GM12891 (cell line): ENCODE data around the gene PSKH1.
A peak's percentile ranks its signal among the peaks of the same experiment; 100 is the strongest.
"Not testable (repeated sequence)": the region's sequence is repeated elsewhere in the genome, so short reads cannot be mapped to it uniquely, and the experiment has no call there.

Experiments
- DNase-seq: peaks from one replicate; pipeline ENCODE4 v3.0.0; 2011; ENCODE audit warnings: low spot score; ENCODE audit not compliant: insufficient read length
- FAIRE-seq: peaks from 2 replicates; lab custom pipeline; 2011; peaks lifted over from hg19 to GRCh38; lab: Jason Lieb, UNC
- PAX5 ChIP-seq: IDR thresholded peaks from 2 replicates; pipeline ENCODE4 v1.6.1; 2011; ENCODE audit warnings: low read length, moderate library complexity, mild to moderate bottlenecking; ENCODE audit not compliant: insufficient read depth, severe bottlenecking
- POLR2A ChIP-seq: IDR thresholded peaks from 2 replicates; pipeline ENCODE4 v1.6.1; 2011; ENCODE audit warnings: low read depth, low read length, control low read depth
- POLR2AphosphoS5 ChIP-seq: IDR thresholded peaks from 2 replicates; pipeline ENCODE4 v1.6.1; 2011; ENCODE audit warnings: low read depth, low read length, control low read depth
- POU2F2 ChIP-seq: IDR thresholded peaks from 2 replicates; pipeline ENCODE4 v1.6.1; 2011; ENCODE audit warnings: low read depth, mild to moderate bottlenecking, control low read depth, low read length, moderate library complexity
- SPI1 ChIP-seq: IDR thresholded peaks from 2 replicates; pipeline ENCODE4 v1.6.1; 2011; ENCODE audit warnings: low read depth, low read length, control low read depth
- TAF1 ChIP-seq: IDR thresholded peaks from 2 replicates; pipeline ENCODE4 v1.6.1; 2011; ENCODE audit warnings: low read depth, low read length, control low read depth

PSKH1 gene

DNA sequence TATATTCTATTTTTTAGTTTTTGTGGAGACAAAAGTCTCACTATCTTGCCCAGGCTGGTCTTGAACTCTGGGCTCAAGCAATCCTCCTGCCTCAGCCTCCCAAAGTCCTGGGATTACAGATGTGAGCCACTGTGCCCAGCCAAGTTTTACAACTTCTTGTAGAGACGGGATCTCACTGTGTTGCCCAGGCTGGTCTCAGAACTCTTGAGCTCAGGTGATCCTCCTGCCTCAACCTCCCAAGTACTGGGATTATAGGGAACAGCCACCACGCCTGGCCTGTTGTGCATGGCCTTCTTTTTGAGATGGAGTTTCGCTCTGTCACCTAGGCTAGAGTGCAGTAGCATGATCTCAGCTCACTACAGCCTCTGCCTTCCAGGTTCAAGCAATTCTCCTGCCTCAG, 39.4 kb upstream of the PSKH1 start:
- FAIRE-seq (no peak), DNase-seq (no peak)
- no peak for TF ChIP-seq POLR2AphosphoS5
- no peak for TF ChIP-seq POLR2A
- no peak for TF ChIP-seq PAX5
- TF ChIP-seq POU2F2 = no peak

DNA sequence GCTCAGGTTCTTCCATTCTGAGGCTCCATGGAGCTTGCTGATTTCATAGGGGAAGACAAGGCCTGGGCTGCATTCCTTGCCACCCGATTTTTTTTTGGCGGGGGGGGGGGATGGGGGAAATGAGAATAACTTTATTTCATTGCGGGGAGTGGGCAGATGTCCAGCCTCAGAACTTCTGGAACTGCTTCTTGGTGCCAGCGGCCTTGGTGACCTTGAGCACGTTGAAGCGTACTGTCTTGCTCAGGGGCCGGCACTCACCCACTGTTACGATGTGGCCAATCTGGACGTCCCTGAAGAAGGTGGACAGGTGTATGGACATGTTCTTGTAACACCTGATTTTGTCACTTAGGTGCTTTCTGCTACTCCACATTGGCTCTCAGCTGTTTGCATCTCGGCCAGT, 37.3 kb upstream of the PSKH1 start:
- no peak for TF ChIP-seq SPI1
- no peak for TF ChIP-seq POLR2A
- TF ChIP-seq POU2F2 = no peak
- TF ChIP-seq TAF1 = no peak
- no peak for TF ChIP-seq POLR2AphosphoS5
- TF ChIP-seq PAX5 = no peak
- FAIRE-seq (no peak), DNase-seq (no peak)

DNA sequence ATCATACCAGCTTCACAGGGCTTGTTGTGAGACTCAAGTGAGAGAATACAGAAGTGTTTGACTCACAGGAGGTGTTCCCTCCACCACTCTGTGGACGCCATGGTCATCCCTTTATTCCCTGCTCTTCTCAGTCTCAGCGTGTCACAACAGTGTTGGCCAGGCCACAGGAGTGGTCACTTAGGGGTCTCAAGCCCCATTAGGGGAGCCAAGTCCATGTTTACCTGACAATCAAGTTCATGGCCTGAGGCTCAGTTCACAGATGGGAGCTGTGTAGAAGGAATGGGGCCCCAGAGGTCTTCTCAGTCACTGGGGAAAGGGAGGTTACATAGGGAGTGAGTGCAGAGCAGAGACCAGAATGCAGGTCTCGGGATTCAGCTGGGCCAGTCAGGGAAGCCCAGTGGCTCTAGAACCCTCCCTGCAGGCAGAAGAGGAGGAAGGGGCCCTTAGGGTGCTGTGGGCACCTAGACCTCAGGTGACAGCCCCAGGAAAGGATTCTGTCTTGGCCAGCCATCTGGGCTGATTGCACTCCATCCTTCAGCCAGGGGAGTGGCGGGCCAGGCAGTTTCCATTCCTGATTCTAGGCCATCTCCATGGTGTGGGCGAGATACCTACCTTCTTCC, 36.0 kb upstream of the PSKH1 start:
- FAIRE-seq (no peak), DNase-seq (no peak)
- TF ChIP-seq POLR2A (no peak), SPI1 (no peak), TAF1 (no peak), PAX5 (no peak), POLR2AphosphoS5 (no peak), POU2F2 (no peak)

DNA sequence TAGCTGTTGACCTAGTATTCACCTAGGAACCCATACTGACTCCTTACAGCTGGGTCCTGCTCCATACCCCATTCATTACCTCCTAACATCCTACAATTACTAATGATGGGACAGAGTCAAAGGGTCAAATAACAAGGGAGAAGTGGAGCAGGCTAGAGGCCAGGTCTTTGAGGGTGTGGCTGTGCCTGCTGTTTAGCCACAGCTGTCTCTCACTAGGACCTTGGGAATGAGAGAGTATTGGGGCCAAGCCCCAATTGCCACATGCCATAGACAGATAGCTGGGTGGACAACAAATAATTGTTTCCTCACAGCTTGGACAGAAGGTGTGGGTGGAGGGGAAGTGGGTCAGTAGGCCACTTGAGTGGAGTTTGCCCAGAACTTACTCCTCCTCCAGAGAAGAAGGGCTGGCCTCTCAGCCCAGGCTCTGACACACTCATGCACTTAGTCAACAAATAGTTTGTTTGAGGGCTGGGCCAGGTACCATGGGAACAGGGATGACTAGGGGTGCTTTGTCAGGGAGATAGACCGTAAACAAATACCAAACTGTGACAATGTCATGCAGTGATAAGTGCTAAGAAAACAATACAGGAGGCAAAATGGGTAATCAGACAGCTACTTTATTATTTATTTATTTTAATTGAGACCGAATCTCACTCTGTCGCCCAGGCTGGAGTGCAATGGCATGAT, 35.4 kb upstream of the PSKH1 start:
- FAIRE-seq (no peak), DNase-seq (no peak)
- TF ChIP-seq POLR2A = no peak
- no peak for TF ChIP-seq TAF1
- peak; percentile 64 for TF ChIP-seq SPI1
- TF ChIP-seq POU2F2 = no peak
- TF ChIP-seq POLR2AphosphoS5 = no peak
- TF ChIP-seq PAX5 = no peak

DNA sequence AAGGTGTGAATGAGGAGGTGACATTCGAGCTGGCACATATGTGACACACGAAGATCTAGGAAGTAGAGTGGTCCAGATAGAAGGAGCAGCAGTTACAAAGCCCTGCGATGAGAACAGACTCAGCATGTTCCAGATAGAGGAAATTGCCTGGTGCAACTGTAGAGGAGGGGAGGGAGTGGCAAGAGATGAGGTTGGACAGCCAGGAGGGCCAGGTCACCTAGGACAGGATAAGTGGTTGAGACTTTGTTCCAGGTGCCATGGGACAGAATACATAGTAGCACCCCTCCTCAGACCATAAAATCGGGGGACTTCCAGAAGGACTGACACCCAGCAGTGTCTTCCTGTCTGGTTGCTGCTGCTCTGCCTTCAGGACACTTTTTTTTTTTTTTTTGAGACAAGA, 34.6 kb upstream of the PSKH1 start:
- no peak for TF ChIP-seq TAF1
- no peak for TF ChIP-seq POLR2A
- no peak for TF ChIP-seq POLR2AphosphoS5
- TF ChIP-seq POU2F2 = no peak
- no peak for TF ChIP-seq PAX5
- TF ChIP-seq SPI1 = no peak
- FAIRE-seq (no peak), DNase-seq (no peak)

DNA sequence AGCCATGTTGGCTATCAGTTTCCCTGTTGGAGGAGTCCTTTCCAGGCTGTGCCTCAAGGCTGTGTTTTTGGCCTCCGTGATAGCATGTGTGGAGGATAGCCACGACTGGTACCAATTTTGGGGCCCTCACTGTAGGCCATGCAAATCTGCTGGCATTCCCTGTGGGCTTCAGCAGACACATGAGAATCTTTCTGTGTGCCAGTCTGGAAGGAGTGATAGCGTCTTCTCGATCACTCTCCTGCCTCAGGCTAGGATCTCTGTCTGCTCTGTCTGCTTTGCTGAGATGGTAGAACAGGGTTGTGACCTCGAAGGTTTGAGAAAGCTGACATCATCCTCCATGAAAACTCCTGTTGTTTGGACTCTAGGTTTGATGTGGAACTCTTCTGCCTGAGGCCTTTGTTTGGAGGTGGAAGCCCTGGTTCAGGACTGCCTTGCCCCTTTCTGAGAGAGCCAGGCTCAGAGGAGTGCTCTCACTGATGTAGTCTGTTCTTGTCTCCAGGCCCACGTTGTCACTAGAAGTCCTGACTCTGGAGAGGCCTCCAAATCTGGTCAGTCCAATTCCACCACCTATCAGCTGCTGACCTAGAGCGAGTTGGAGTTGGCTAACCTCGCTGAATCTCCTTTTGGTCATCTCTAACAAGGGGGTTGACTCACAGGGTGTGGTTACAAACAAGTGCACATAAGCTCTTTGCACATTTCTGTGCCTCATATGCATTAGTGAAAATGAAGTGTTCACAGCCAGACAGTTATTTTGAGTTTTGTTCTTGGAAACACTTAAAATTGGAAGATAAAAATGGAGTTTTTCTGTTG, 32.3 kb upstream of the PSKH1 start:
- DNase-seq (no peak), FAIRE-seq (no peak)
- no peak for TF ChIP-seq SPI1
- no peak for TF ChIP-seq POU2F2
- no peak for TF ChIP-seq POLR2A
- no peak for TF ChIP-seq PAX5
- TF ChIP-seq POLR2AphosphoS5 = no peak; the same call in 1 of the 2 replicates
- TF ChIP-seq TAF1 = no peak

DNA sequence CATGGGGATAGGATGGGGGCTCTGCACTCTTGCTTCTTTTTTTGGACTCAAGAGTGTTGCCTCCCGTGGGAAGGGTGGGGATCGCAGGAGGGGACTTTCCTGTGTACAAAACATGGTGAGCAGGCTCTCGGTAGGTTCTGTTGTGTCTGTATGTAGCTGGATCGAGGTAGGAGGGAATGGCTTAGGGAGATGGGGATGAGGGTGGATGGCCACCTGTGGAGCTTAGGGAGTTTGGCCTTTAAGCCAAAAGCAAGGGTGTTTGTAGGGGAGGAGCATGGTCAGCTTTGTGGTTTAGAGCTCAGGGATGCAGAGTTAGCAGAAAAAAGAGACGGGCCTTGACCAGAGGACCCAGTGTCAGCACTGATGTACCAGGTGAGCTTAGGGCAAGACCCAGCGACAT, 31.2 kb upstream of the PSKH1 start:
- FAIRE-seq (no peak), DNase-seq (no peak)
- TF ChIP-seq SPI1 (no peak), TAF1 (no peak), POLR2A (no peak), POU2F2 (no peak), PAX5 (no peak), POLR2AphosphoS5 (no peak)

DNA sequence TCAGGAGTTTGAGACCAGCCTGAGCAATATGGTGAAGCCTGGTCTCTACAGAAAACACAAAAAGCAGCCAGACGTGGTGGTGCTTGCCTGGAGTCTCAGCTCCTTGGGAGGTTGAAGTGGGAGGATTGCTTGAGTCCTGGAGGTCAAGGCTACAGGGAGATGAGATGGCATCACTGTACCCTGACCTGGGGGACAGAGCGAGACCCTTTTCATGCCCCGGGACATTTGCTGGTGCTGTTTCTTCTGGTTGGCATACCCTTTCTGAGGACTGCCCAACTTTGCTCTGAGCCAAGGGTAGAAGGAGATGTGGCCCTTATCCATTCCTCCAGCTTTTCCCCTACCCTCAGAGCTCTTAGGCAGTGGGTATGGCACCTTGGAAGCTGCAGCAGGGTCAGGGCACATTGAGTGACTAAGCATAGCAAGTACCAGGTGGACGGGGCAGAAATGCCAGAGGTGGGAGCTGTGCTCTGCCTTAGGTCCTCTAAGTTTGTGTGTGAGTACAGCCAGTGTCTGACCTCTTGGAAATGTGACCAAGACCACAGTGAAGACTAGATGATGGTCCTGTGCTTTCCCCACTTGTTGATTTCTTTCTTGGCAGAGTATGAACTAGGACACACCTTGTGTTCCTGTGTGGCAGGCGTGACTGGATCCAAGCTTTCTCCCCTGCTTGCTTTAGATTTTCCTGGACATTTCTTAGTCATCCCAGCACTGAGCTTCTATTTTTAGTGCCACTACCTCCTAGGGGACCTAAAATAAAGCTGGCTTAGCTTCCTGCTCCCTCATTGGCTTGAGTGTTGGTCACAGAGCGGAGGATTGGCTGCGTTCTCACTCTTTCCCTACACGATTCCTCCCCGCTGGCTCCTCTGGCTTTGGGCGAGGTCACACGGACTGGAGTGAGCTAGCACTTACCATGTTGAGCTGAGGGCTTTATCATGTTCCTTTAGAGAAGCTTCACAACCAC, 30.2 kb upstream of the PSKH1 start:
- DNase-seq = no peak
- no peak for FAIRE-seq
- TF ChIP-seq PAX5 (no peak), POLR2A (no peak), POU2F2 (no peak), SPI1 (no peak), POLR2AphosphoS5 (no peak), TAF1 (no peak)

DNA sequence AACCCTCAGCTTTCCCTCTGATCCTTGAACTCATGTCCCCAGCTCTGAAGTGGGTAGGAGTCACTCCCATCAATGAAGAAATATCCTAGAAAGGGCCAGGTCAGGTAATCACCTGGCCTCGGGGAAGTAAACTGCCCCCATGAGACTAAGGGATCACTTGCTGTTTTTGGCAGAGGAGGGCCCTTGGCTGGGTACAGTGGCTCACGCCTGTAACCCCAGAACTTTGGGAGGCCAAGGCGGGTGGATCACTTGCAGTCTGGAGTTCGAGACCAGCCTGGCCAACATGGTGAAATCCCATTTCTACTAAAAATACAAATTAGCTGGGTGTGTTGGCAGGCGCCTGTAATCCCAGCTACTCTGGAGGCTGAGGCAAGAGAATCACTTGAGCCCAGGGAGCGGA, 29.0 kb upstream of the PSKH1 start:
- FAIRE-seq = not testable (repeated sequence)

More for the DNA sequence above, 29.0 kb upstream of the PSKH1 start:
- DNase-seq = not testable (repeated sequence)
